ENCODE results near the gene SRCIN1. TPM values are rescaled to one million over a fixed set of nuclear protein-coding genes. Genes with fewer than 3 reads are reported as not detected.

Gene SRCIN1
- total RNA-seq, 4 donors from 2014 or later, result 1.2 to 2.7 (median 2.3) TPM

DNA sequence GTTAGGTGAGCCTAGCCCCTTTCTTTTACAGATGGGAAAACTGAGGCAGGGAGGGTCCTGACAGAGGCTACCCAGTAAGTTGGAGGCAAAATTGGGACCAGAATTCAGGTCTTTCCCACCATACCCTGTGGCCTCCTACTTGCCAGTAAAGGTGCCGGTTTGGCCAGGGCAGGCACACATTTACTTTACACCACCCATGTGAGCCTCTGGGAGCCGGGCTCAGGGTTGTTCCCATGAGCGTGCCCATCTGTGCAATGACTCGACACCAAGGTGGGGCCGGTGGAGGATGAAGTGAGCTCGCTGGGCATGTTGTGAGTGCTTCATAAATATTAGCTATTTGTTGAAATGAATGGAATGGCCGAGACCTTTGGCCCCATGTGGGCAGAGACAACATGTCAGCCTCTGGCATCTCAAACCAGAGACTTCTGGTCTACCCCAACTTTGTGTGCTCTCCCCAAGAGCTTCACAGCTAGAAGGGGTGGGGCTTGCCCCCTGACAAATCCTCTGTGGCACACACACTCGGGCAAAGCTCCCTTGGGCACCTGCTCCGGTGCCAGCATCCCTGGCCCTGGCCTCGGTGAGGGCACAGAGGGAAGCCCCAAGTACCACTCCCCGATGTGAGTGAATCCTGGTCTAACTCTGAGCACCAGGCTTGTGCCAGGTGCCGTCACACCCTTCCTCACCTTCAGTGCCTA lies 60.1 kb downstream of the SRCIN1 start:
- Histone ChIP-seq H3K27ac (replicated peaks in 1 of 4) (no peak overlapping the region), H3K9me3 (no peaks in the 10 kb centered on the region), H3K4me3 (no peak overlapping the region), H3K27me3 (peaks cover 0 to 70% (median 0%) of the 10 kb centered on the region in 4 donors), H3K36me3 (no peaks in the 10 kb centered on the region), H3K4me1 (no peaks in the 10 kb centered on the region)
- intact Hi-C loops (cut with DNase I), result no loop called here
- no peak for DNase-seq (ENCODE audit: extremely low spot score)
- no peak for TF ChIP-seq POLR2AphosphoS5 (IDR thresholded peaks at IDR 0.05)
- no peak for TF ChIP-seq EP300 (IDR thresholded peaks at IDR 0.05)
- TF ChIP-seq, protein P1, sequence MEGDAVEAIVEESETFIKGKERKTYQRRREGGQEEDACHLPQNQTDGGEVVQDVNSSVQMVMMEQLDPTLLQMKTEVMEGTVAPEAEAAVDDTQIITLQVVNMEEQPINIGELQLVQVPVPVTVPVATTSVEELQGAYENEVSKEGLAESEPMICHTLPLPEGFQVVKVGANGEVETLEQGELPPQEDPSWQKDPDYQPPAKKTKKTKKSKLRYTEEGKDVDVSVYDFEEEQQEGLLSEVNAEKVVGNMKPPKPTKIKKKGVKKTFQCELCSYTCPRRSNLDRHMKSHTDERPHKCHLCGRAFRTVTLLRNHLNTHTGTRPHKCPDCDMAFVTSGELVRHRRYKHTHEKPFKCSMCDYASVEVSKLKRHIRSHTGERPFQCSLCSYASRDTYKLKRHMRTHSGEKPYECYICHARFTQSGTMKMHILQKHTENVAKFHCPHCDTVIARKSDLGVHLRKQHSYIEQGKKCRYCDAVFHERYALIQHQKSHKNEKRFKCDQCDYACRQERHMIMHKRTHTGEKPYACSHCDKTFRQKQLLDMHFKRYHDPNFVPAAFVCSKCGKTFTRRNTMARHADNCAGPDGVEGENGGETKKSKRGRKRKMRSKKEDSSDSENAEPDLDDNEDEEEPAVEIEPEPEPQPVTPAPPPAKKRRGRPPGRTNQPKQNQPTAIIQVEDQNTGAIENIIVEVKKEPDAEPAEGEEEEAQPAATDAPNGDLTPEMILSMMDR (IDR thresholded peaks at IDR 0.05), result no peak
- no peak for TF ChIP-seq POLR2A (IDR thresholded peaks at IDR 0.05; ENCODE audit: low read depth)
- WGBS, result 94% methylated on average over 11 of the region's 12 CpGs

DNA sequence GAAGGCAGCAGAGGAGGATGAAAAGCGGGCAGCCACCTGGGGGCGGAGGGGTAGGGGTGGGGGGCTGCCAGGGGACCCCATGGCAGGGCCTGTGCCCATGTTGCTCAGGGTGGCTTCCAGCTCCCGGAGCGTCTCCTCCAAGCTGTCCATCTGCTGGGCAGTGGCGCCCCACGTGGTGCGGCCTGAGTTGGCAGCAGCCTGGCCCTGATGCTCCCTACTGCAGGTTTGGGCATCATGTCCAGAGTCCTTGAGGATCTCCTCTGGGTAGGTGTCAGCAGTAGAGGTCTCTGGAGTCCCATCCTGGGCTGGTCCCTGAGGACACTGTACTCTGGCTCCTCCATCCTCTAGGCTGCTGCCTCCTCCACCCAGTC lies 60.9 kb downstream of the SRCIN1 start:
- Histone ChIP-seq H3K4me1 (no peaks in the 10 kb centered on the region), H3K27me3 (peaks cover 0 to 69% (median 0%) of the 10 kb centered on the region in 4 donors), H3K4me3 (no peak overlapping the region), H3K9me3 (no peaks in the 10 kb centered on the region), H3K36me3 (no peaks in the 10 kb centered on the region), H3K27ac (replicated peaks in 1 of 4) (no peak overlapping the region)
- TF ChIP-seq EP300 (IDR thresholded peaks at IDR 0.05), result no peak
- no peak for TF ChIP-seq POLR2AphosphoS5 (IDR thresholded peaks at IDR 0.05)
- TF ChIP-seq, protein P1 (IDR thresholded peaks at IDR 0.05), result no peak
- TF ChIP-seq POLR2A (IDR thresholded peaks at IDR 0.05; ENCODE audit: low read depth), result no peak
- WGBS, result 96% methylated on average over 4 of the region's 7 CpGs
- DNase-seq (ENCODE audit: extremely low spot score), result no peak
- intact Hi-C loops (cut with DNase I), result no loop called here

DNA sequence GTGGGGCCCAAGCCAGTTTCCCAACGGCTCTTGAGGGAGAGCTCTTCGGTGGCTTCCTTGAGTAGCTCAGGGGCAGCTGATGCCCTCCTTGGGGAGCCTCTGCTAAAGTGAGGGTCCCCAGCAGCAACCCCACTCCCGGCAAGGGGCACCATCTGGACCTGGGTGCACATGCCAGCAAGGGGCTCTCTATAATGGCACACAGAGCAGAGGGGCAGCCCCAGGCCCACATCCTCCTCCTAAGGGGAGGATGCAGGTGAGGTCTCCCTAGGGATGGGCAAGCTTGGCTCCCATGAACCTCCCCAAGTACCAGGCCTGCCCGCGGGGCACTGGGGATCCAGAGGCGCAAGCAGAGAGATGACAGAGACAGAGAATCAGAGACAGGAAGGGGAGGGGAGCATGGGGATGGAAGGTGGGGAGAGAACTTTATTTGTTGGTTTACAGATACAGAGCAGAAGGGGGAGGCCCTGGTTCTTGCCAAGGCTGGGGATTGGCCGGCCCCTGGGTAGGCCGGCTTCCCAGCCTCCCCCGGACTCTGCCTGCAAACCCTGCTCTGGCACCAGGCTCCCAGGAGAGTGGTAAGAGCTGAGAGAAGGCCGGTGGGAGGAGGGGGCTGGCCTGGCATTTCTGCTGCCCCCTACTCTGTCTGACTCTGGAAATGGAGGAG lies 61.4 kb downstream of the SRCIN1 start:
- no peak overlapping the region for H3K27ac ChIP-seq (replicated peaks in 1 of 4)
- intact Hi-C loops (cut with DNase I), result no loop called here
- H3K27me3 ChIP-seq, result peaks cover 0 to 73% (median 0%) of the 10 kb centered on the region in 4 donors
- H3K4me3 ChIP-seq, result no peak overlapping the region
- no peaks in the 10 kb centered on the region for H3K4me1 ChIP-seq
- TF ChIP-seq POLR2AphosphoS5 (IDR thresholded peaks at IDR 0.05) (no peak), POLR2A (IDR thresholded peaks at IDR 0.05; ENCODE audit: low read depth) (no peak), EP300 (IDR thresholded peaks at IDR 0.05) (no peak)
- TF ChIP-seq, protein P1 (IDR thresholded peaks at IDR 0.05), result no peak
- H3K36me3 ChIP-seq, result no peaks in the 10 kb centered on the region
- no peak for DNase-seq (ENCODE audit: extremely low spot score)
- H3K9me3 ChIP-seq, result no peaks in the 10 kb centered on the region
- 91% methylated on average over 7 of the region's 10 CpGs for WGBS

DNA sequence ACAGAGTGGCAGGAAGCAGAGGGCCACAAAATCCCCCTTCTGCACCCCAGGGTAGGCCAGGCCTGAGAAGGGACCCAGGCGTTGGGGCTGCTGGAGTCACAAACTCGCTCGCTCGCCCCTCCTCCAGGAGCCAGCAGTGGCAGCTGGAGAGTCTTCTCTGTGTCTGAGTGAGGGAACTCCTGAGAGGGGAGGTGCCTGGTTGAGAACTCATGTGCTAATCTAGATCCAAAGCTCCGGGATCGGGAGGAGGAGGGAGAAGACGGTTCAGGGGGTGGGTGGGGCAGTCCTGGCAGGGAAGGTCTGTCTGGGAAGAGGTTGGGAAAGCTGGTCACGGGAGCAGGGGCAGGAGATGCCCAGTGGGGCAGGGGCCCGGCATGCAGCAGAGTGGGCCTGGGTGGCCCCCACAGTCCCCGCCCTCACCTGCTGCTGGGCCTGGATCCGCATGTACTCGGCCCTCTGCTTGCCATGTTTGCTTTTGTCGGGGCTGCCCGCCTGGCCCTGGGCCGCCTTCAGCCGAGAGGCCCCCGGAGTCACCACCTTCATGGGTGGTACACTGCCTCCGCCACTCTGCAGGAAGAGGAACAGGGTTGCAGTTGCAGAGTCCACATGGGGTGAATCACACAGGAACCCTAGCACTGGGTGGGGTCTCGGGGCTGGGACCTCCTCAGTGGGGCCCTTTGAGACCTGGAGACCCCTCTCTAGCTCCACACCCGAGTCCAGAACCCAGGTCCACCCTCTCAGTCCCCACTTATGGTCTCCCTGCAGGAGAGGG lies 62.2 kb downstream of the SRCIN1 start:
- intact Hi-C loops (cut with DNase I), result no loop called here

More for the DNA sequence above, 62.2 kb downstream of the SRCIN1 start:
- Histone ChIP-seq H3K36me3 (no peaks in the 10 kb centered on the region), H3K27me3 (peaks cover 0 to 70% (median 0%) of the 10 kb centered on the region in 4 donors), H3K4me1 (no peaks in the 10 kb centered on the region), H3K4me3 (no peak overlapping the region), H3K9me3 (no peaks in the 10 kb centered on the region), H3K27ac (replicated peaks in 1 of 4) (no peak overlapping the region)
- 81% methylated on average over 8 of the region's 20 CpGs for WGBS
- no peak for DNase-seq (ENCODE audit: extremely low spot score)
- no peak for TF ChIP-seq POLR2A (IDR thresholded peaks at IDR 0.05; ENCODE audit: low read depth)
- TF ChIP-seq, protein P1 (IDR thresholded peaks at IDR 0.05), result no peak
- no peak for TF ChIP-seq EP300 (IDR thresholded peaks at IDR 0.05)
- no peak for TF ChIP-seq POLR2AphosphoS5 (IDR thresholded peaks at IDR 0.05)

Data from esophagus muscularis mucosa (tissue), 4 donors.